Muscle layer of duodenum (tissue), 2 donors: ENCODE results near the gene SLC4A5.

Experiments used
- H3K27ac ChIP-seq: one replicate; pipeline ENCODE4 v1.7.0; 2013; ENCODE audit warnings: mild to moderate bottlenecking, low read length
- H3K27me3 ChIP-seq: one replicate; pipeline ENCODE4 v1.7.0; 2013; ENCODE audit warnings: low read depth, mild to moderate bottlenecking, control low read depth, low read length
- H3K36me3 ChIP-seq, 2 donors: one replicate each; pipeline ENCODE4 v1.7.0; 2013; ENCODE audit warnings: low read length in 2 of 2, control low read depth in 1 of 2, mild to moderate bottlenecking in 1 of 2; ENCODE audit not compliant: insufficient read depth in 2 of 2, control insufficient read depth in 1 of 2
- H3K4me1 ChIP-seq, 2 donors: one replicate each; pipeline ENCODE4 v1.7.0; 2013; ENCODE audit warnings: low read length in 2 of 2, mild to moderate bottlenecking in 2 of 2, control low read depth in 1 of 2, moderate library complexity in 1 of 2; ENCODE audit not compliant: insufficient read depth in 2 of 2, control insufficient read depth in 1 of 2
- H3K4me3 ChIP-seq, 2 donors: one replicate each; pipeline ENCODE4 v1.7.0; 2013; ENCODE audit warnings: low read length in 2 of 2, low read depth in 1 of 2, mild to moderate bottlenecking in 1 of 2
- H3K9me3 ChIP-seq, 2 donors: one replicate each; pipeline ENCODE4 v1.7.0; 2013; ENCODE audit warnings: low read length in 2 of 2, control low read depth in 1 of 2, mild to moderate bottlenecking in 1 of 2; ENCODE audit not compliant: control insufficient read depth in 1 of 2
- donor health status: healthy.

The SLC4A5 gene

DNA sequence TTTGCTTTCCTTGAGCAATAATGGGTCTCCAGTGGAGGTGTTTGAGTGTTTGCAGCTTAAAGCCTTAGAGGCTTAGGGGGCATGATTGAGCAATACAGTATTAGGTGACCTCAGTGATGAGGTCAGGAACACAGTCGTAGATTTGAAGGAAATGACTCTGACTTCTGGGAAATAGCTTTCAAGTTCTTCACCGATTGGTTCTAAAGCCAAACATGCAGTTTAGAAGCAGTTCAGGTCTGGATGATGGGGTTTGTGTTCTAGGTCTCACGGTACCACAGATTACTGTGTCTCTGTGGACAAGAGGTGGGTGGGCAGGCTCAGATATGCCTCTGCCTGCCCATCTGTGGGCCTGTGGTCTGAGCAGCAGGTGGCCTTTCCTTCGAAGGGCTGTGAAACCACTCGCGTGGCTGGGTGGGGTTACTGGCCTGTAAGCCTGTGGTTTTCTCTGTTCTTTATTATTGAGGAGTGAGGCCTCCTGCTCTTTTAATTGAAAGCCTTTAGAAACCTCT, 137.0 kb downstream of the SLC4A5 start:
- Histone ChIP-seq H3K27ac (peak overlapping the region; percentile 45), H3K36me3 (peaks cover 0 to 18% of the 10 kb centered on the region in 2 donors), H3K4me3 (no peak overlapping the region), H3K27me3 (no peaks in the 10 kb centered on the region), H3K4me1 (no peaks in the 10 kb centered on the region), H3K9me3 (no peaks in the 10 kb centered on the region)

DNA sequence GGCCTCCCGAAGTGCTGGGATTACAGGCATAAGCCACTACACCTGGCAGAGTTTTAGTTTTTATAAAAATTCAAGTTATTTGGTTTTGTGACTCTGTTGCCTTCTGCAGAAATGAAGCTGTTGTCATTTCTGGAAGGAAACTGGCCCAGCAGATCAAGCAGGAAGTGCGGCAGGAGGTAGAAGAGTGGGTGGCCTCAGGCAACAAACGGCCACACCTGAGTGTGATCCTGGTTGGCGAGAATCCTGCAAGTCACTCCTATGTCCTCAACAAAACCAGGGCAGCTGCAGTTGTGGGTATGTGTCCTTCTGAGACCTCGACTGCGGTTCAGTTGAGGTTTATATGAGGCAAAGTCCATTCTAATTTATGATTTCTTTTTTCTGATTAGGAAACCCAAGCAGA, 137.6 kb downstream of the SLC4A5 start:
- peaks cover 0 to 16% of the 10 kb centered on the region in 2 donors for H3K36me3 ChIP-seq
- no peaks in the 10 kb centered on the region for H3K4me1 ChIP-seq
- no peaks in the 10 kb centered on the region for H3K27me3 ChIP-seq
- H3K4me3 ChIP-seq: no peak overlapping the region
- no peaks in the 10 kb centered on the region for H3K9me3 ChIP-seq
- H3K27ac ChIP-seq: peak overlapping the region; percentile 75

DNA sequence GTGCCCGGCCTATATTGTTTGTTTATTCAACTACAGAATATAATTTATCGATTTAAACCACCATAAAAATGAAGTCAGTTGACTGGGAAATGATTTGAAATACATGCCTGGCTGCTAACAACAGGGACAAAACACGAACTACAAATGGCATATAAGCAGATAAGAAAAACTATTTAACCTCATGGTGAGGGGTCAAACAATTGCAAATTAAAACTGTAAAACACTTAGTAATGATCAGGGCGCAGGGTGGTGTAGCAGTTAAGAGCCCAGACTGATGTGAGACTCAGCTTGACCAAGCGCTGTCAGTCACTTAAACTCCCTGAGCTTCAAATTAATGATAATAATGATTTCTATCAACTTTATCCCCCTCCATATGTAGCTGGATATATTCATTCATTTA, 138.1 kb downstream of the SLC4A5 start:
- Histone ChIP-seq H3K27me3 (no peaks in the 10 kb centered on the region), H3K36me3 (peaks cover 0 to 12% of the 10 kb centered on the region in 2 donors), H3K4me1 (peaks cover 0 to under 1% of the 10 kb centered on the region in 2 donors), H3K4me3 (no peak overlapping the region), H3K27ac (peak overlapping the region; percentile 75), H3K9me3 (no peaks in the 10 kb centered on the region)

DNA sequence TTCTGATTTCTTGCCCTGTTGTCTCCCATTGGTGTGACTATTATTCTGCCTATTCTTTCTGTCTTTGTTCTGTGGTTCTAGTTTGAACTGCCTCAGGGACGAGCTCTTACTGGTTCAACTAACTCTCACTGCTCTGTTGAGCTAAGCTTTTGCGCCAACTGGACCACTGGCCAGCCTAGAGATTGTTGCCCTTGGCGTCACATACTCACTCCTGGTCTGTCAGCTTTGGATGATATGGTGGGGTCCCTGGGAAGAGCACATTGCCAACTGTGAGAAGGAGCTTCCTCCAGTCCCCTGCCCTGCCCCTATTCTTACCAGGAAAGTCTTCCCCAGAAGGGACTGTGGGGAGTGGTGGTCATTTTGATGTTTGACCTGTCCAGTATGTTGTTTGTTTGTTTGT, 138.8 kb downstream of the SLC4A5 start:
- H3K4me1 ChIP-seq: peaks cover 0 to 5% of the 10 kb centered on the region in 2 donors
- peaks cover 0 to 5% of the 10 kb centered on the region in 2 donors for H3K36me3 ChIP-seq
- H3K27me3 ChIP-seq: no peaks in the 10 kb centered on the region
- H3K4me3 ChIP-seq: no peak overlapping the region
- peak overlapping the region; percentile 75 for H3K27ac ChIP-seq
- no peaks in the 10 kb centered on the region for H3K9me3 ChIP-seq

DNA sequence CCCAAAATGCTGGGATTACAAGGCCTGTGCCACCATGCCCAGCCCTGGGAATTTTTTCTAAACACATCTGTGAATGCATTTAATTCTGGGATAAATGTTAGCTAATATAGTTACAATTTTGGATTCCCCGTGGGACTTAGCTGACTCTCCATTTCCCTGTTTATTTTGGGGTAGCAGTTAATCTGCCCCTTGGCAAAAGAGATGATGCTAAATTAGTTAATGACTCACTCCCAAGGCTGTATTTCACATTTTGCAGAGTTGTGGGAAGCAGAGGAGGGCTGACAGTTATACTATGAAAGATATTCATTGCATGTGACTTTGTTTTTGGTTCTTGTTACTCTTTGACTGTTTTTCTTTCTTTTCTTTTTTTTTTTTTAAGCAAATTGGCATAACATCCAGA, 141.6 kb downstream of the SLC4A5 start:
- Histone ChIP-seq H3K36me3 (no peaks in the 10 kb centered on the region), H3K4me1 (peaks cover 0 to 15% of the 10 kb centered on the region in 2 donors), H3K27me3 (no peaks in the 10 kb centered on the region), H3K9me3 (no peaks in the 10 kb centered on the region), H3K4me3 (no peak overlapping the region), H3K27ac (no peak overlapping the region)

DNA sequence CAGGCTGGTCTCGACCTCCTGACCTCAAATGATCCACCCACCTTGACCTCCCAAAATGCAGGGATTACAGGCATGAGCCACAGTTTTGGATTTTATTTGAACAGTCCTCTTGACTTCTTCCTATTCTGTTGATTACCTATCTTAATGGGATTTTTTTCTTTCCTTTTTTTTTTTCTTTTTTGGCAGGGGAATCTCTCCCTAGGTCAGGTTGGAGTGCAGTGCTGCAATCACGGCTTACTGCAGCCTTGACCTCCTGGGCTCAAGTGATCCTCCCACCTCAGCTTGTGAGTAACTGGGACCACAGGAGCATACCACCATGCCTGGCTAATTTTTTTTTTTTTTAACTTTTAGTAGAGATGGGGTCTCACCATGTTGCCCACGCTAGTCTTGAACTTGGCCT, 142.0 kb downstream of the SLC4A5 start:
- H3K9me3 ChIP-seq: no peaks in the 10 kb centered on the region
- no peaks in the 10 kb centered on the region for H3K27me3 ChIP-seq
- H3K27ac ChIP-seq: no peak overlapping the region
- no peaks in the 10 kb centered on the region for H3K36me3 ChIP-seq
- H3K4me3 ChIP-seq: no peak overlapping the region
- peaks cover 0 to 15% of the 10 kb centered on the region in 2 donors for H3K4me1 ChIP-seq

DNA sequence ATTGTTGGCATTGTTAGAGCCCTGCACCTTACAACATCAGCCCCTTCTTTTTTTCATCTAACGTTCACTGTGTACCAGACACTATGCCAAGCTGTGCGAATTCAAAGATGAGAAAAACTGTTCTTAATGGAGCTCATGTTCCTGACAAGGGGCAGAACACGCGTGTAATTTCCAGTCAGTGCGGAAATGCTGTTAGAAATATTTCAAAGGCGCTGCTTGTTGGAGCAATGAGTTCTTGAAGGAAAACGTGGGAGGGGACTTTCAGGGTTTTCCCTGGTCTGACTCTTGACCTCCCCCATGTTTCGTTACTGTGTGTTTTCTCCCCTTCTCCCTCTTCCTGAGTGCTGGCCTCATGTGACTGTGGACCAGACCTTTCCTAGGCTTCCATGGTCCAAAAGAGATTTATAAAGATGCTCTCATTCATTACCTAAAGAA, 143.3 kb downstream of the SLC4A5 start:
- no peaks in the 10 kb centered on the region for H3K9me3 ChIP-seq
- no peaks in the 10 kb centered on the region for H3K27me3 ChIP-seq
- peak overlapping the region; percentile 60 for H3K27ac ChIP-seq
- H3K4me1 ChIP-seq: peaks cover 0 to 15% of the 10 kb centered on the region in 2 donors
- H3K4me3 ChIP-seq: peak overlapping the region; percentile 73 to 88
- H3K36me3 ChIP-seq: no peaks in the 10 kb centered on the region

DNA sequence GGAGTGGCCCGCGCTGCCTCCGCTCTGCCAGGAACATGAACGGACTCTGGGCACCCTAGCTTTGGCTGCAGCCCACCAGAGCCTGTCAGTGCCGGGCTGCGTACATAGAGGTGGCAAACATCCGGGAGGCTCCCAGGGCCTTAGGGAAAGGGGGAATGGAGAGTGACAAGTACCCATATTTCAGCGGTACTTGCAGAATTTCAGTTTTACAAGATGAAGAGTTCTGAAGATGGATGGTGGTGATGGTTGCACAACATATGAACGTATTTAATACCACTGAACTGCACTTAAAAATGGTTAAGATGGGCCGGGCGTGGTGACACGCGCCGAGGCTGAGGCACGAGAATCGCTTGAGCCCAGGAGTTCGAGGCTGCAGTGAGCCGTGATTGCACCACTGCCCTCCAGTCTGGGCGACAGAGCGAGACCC, 143.9 kb downstream of the SLC4A5 start:
- Histone ChIP-seq H3K4me3 (peak overlapping the region; percentile 73 to 88), H3K27me3 (no peaks in the 10 kb centered on the region), H3K27ac (peak overlapping the region; percentile 60), H3K9me3 (no peaks in the 10 kb centered on the region), H3K4me1 (peaks cover 0 to 15% of the 10 kb centered on the region in 2 donors), H3K36me3 (no peaks in the 10 kb centered on the region)

DNA sequence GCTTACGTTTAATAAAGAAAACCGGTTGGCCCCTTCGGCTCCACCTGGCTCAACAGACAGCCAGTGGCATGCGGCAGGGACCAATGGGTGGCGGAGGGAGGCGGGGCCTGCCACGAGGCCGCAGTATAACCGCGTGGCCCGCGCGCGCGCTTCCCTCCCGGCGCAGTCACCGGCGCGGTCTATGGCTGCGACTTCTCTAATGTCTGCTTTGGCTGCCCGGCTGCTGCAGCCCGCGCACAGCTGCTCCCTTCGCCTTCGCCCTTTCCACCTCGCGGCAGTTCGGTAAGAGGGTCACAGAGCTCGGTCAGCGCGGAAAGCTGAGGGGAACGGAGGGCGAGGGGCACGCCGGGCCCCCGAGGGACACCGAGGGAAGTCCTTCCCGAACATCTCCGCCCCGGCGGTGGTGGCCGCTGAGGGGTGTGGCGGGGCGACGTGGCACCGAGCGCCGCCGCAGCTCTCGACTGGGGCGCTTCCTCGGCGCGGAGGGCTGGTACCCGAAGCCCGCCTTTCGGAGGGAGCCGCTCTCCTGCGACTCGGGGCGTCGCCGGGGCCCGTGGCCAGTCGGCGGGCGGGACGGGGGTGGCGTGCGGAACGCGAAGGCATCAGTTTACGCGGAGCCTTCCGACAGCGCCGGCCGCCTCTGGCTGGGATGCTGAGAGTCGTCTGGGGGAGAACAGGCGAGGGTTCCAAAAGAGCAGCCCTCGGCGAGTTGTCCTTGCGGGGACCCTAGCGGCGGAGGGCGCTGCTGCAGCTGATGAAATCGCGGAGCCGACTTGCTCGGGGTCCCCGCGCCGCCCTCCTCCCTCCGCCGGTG, 144.5 kb downstream of the SLC4A5 start, which contains the start of gene MTHFD2:
Gene MTHFD2 (plus strand): TSS at position 155 of the 814 bp plus-strand sequence. CDS start 27 bp downstream, at position 182.
- H3K9me3 ChIP-seq: no peaks in the 10 kb centered on the region
- H3K36me3 ChIP-seq: no peaks in the 10 kb centered on the region
- peaks cover 0 to 15% of the 10 kb centered on the region in 2 donors for H3K4me1 ChIP-seq
- no peaks in the 10 kb centered on the region for H3K27me3 ChIP-seq
- H3K27ac ChIP-seq: peak within 1 kb of the TSS; percentile 60
- peak within 1 kb of the TSS; percentile 73 to 88 for H3K4me3 ChIP-seq

DNA sequence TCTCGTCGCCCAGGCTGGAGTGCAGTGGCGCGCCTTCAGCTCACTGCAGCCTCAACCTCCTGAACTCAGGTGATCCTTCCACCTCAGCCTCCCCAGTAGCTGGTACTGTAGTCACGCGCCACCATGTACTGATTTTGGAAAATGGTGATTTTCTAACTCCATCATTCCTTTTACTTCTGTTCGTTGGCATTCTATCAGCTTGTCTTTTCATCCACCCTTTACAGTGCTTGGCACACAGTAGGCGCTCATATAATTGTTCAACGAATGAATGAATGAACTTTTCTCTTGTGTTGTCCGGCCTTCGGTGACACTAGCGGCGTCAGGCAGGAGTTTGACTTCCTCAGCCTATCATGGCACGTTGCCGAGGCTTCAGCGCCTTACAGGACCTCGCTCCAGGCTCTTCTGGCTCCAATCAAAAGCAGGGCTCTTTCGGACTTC, 145.2 kb downstream of the SLC4A5 start:
- H3K4me1 ChIP-seq: peaks cover 0 to 15% of the 10 kb centered on the region in 2 donors
- H3K27me3 ChIP-seq: no peaks in the 10 kb centered on the region
- H3K36me3 ChIP-seq: no peaks in the 10 kb centered on the region
- H3K4me3 ChIP-seq: peak overlapping the region; percentile 49 to 88
- H3K9me3 ChIP-seq: no peaks in the 10 kb centered on the region
- H3K27ac ChIP-seq: no peak overlapping the region

DNA sequence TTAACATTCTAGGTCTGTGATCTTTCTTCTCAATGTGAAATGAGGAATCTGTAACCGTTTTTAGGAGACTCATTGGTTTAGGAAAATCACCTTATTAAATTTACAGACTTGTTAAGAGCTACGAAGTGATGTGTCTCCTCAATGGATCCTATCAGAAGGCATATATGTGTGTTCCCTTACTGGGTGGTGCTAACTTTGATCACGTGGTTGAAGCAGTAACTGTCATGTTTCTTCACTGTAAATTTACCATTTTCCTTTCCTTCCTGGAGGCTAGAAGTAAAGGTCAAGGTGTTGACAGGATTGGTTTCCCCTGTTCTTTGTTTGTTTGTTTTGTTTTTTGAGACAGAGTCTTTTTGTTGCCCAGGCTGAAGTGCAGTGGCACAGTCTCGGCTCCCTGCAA, 146.2 kb downstream of the SLC4A5 start:
- Histone ChIP-seq H3K36me3 (no peaks in the 10 kb centered on the region), H3K4me3 (no peak overlapping the region), H3K4me1 (peaks cover 0 to 15% of the 10 kb centered on the region in 2 donors), H3K27me3 (no peaks in the 10 kb centered on the region), H3K9me3 (no peaks in the 10 kb centered on the region), H3K27ac (no peak overlapping the region)
